Measurements from ENCODE around the gene TMEM263. TPM values are rescaled to one million over a fixed set of nuclear protein-coding genes. Genes with fewer than 3 reads are reported as not detected.

Gene TMEM263
- total RNA-seq, result 100 to 1,000 TPM in 2 of 5 donors, 10 to 100 TPM in 3; 26.8 to 108 (median 36.7) TPM
- polyA plus RNA-seq, result 10 to 100 TPM; 12.9 to 32.1 (median 21.1) TPM
- long read RNA-seq, donor 1, partial matches to known transcripts, result 0 of 7 reads
- long read RNA-seq, donor 1, other reads (novel, unspliced or antisense), result 0 of 7 reads
- long read RNA-seq, donor 2, partial matches to known transcripts, result 0 of 6 reads
- long read RNA-seq, donor 2, other reads (novel, unspliced or antisense), result 0 of 6 reads
- long read RNA-seq, donor 3, transcript TMEM263-201 (4 exons, 3,362 nt), result major isoform, 6 of 13 reads
- long read RNA-seq, donor 3, partial matches to known transcripts, result 0 of 13 reads
- long read RNA-seq, donor 3, other reads (novel, unspliced or antisense), result 0 of 13 reads
- long read RNA-seq, donor 4, result 0 reads
- long read RNA-seq, donor 5, transcript TMEM263-201 (4 exons, 3,362 nt), result major isoform, 10 of 52 reads
- long read RNA-seq, donor 5, transcript TMEM263-204 (3 exons, 3,349 nt), result minor isoform, 6 of 52 reads
- long read RNA-seq, donor 5, partial matches to known transcripts, result 34 of 52 reads
- long read RNA-seq, donor 5, other reads (novel, unspliced or antisense), result 0 of 52 reads
- long read RNA-seq, donor 6, transcript TMEM263-204 (3 exons, 3,349 nt), result major isoform, 6 of 13 reads
- long read RNA-seq, donor 6, transcript TMEM263-201 (4 exons, 3,362 nt), result major isoform, 6 of 13 reads
- long read RNA-seq, donor 6, partial matches to known transcripts, result 0 of 13 reads
- long read RNA-seq, donor 6, other reads (novel, unspliced or antisense), result 0 of 13 reads
- long read RNA-seq, donor 7, transcript TMEM263-204 (3 exons, 3,349 nt), result minor isoform, 8 of 21 reads
- long read RNA-seq, donor 7, transcript TMEM263-201 (4 exons, 3,362 nt), result major isoform, 11 of 21 reads
- long read RNA-seq, donor 7, partial matches to known transcripts, result 0 of 21 reads
- long read RNA-seq, donor 7, other reads (novel, unspliced or antisense), result 0 of 21 reads
- long read RNA-seq, donor 8, transcript TMEM263-201 (4 exons, 3,362 nt), result major isoform, 7 of 100 reads
- long read RNA-seq, donor 8, transcript TMEM263-204 (3 exons, 3,349 nt), result minor isoform, 6 of 100 reads
- long read RNA-seq, donor 8, partial matches to known transcripts, result 85 of 100 reads
- long read RNA-seq, donor 8, other reads (novel, unspliced or antisense), result 0 of 100 reads
- long read RNA-seq, donor 9, transcript TMEM263-204 (3 exons, 3,349 nt), result major isoform, 11 of 102 reads
- long read RNA-seq, donor 9, transcript TMEM263-201 (4 exons, 3,362 nt), result minor isoform, 5 of 102 reads
- long read RNA-seq, donor 9, partial matches to known transcripts, result 83 of 102 reads
- long read RNA-seq, donor 9, other reads (novel, unspliced or antisense), result 0 of 102 reads
- long read RNA-seq, donor 10, partial matches to known transcripts, result 0 of 1 reads
- long read RNA-seq, donor 10, other reads (novel, unspliced or antisense), result 0 of 1 reads

DNA sequence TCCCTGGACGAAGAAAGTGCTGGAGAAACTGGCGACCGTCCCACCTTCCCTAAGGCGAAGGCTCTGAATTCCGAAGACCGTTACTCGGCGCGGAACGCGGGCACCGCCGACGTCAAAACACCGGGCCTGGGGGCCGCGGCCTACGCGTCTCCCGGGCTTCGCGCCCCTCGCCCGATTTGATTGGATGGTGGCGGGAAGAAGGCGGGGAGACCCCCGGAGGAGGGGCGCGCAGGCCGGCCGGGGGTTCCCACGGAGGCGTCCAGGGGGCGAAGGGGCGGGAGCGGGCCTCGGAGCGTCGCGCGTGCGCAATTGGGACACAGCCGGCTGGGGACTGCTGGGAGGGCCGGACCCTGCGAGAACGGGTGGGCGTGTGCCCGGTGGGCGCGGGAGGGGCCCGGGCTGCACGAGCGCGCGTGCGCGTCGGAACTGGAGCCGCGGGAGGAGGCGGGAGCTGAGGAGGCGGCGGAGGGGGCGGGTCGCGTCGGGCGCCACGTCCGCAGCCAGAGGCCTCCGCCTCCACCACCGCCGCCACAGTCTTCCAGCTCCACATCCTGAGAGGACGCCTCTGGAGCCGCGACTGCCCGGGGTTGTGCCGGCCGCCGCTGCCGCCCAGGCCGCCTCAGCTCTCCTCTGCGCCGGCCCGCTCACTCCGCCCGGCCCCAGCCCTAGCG lies at the start of gene TMEM263:
TSS of gene TMEM263 (plus strand) at position 531 of the 671 bp plus-strand sequence. CDS start 11,210 bp downstream, outside the sequence.
- no peak for TF ChIP-seq EP300 (IDR thresholded peaks at IDR 0.05)
- peak in 1 of 4 donors; percentile 32 for TF ChIP-seq POLR2A (IDR thresholded peaks at IDR 0.05)
- TF ChIP-seq, protein P1, sequence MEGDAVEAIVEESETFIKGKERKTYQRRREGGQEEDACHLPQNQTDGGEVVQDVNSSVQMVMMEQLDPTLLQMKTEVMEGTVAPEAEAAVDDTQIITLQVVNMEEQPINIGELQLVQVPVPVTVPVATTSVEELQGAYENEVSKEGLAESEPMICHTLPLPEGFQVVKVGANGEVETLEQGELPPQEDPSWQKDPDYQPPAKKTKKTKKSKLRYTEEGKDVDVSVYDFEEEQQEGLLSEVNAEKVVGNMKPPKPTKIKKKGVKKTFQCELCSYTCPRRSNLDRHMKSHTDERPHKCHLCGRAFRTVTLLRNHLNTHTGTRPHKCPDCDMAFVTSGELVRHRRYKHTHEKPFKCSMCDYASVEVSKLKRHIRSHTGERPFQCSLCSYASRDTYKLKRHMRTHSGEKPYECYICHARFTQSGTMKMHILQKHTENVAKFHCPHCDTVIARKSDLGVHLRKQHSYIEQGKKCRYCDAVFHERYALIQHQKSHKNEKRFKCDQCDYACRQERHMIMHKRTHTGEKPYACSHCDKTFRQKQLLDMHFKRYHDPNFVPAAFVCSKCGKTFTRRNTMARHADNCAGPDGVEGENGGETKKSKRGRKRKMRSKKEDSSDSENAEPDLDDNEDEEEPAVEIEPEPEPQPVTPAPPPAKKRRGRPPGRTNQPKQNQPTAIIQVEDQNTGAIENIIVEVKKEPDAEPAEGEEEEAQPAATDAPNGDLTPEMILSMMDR (IDR thresholded peaks at IDR 0.05), result peak in 1 of 7 experiments; percentile 8
- TF ChIP-seq POLR2AphosphoS5 (IDR thresholded peaks at IDR 0.05), result peak; percentile 64 to 96 (median 91)
- Histone ChIP-seq H3K27ac (peak within 1 kb of the TSS; percentile 97 to 100 (median 99)), H3K36me3 (peaks cover 0 to 9% (median 0%) of the 10 kb centered on the region in 4 donors), H3K4me1 (peaks cover 19 to 54% (median 36%) of the 10 kb centered on the region in 4 donors), H3K4me3 (peak within 1 kb of the TSS; percentile 85 to 96 (median 89)), H3K27me3 (no peaks in the 10 kb centered on the region), H3K9me3 (no peaks in the 10 kb centered on the region)
- DNase-seq, result peak; percentile 90 to 99
- 0 to 1% (median 1%) methylated on average over 18 to 87 of the region's 88 CpGs for WGBS, 5 donors
- intact Hi-C loops (cut with DNase I; ENCODE audit: low total_unique reads), result no loop called here

DNA sequence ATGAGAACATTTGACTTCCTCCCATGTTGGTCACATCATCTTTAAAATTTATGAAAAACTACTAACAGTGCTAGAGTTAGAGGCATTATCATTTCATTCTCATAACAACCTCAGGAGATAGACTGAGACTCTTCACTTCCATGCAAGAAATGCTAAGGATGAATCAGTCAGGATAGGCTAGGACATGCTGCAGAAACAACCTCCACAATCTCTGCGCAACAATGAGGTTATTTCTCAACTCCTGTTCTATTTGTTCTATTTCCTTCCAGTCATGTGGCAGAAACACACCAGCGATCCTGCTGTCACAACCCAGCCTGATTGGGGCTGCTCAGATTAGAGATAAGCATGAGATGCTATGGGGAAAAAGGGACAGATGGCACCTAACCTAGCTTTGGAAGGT lies 49.0 kb upstream of the TMEM263 start:
- H3K9me3 ChIP-seq, result no peaks in the 10 kb centered on the region
- H3K36me3 ChIP-seq, result no peaks in the 10 kb centered on the region
- intact Hi-C loops (cut with DNase I; ENCODE audit: low total_unique reads), result no loop called here
- H3K4me3 ChIP-seq, result no peak overlapping the region
- peaks cover 0 to 12% (median 8%) of the 10 kb centered on the region in 4 donors for H3K4me1 ChIP-seq
- H3K27ac ChIP-seq, result no peak overlapping the region
- TF ChIP-seq POLR2A (IDR thresholded peaks at IDR 0.05), result no peak
- TF ChIP-seq EP300 (IDR thresholded peaks at IDR 0.05), result no peak
- TF ChIP-seq, protein P1 (IDR thresholded peaks at IDR 0.05), result no peak
- no peak for TF ChIP-seq POLR2AphosphoS5 (IDR thresholded peaks at IDR 0.05)
- DNase-seq, result no peak
- H3K27me3 ChIP-seq, result peaks cover 0 to 74% (median 4%) of the 10 kb centered on the region in 3 donors
- 69 to 83% (median 77%) methylated on average over 2 of the region's 2 CpGs for WGBS, 5 donors

DNA sequence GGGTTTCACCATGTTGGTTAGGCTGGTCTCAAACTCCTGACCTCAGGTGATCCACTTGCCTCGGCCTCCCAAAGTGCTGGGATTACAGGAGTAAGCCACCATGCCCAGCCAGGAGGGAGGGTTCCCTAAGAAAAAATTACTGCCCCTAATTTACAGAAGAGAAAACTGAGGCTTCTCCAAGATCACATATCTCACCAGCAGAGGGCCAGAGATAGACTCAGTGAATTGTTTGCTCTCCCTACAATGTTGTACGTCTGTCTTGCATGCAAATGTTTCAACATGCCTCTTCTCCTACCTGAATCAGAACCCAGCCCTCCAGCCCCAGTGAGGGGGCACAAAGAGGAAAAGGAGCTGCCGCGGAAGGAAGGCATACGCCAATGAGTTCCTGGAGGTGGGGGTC lies 48.3 kb upstream of the TMEM263 start:
- 64 to 75% (median 67%) methylated on average over 5 of the region's 5 CpGs for WGBS, 5 donors
- Histone ChIP-seq H3K27ac (no peak overlapping the region), H3K4me3 (no peak overlapping the region), H3K27me3 (peaks cover 0 to 75% (median 0%) of the 10 kb centered on the region in 3 donors), H3K4me1 (peaks cover 0 to 12% (median 8%) of the 10 kb centered on the region in 4 donors), H3K36me3 (no peaks in the 10 kb centered on the region), H3K9me3 (no peaks in the 10 kb centered on the region)
- no peak for DNase-seq
- TF ChIP-seq, protein P1 (IDR thresholded peaks at IDR 0.05), result no peak
- TF ChIP-seq EP300 (IDR thresholded peaks at IDR 0.05) (no peak), POLR2AphosphoS5 (IDR thresholded peaks at IDR 0.05) (no peak), POLR2A (IDR thresholded peaks at IDR 0.05) (no peak)
- intact Hi-C loops (cut with DNase I; ENCODE audit: low total_unique reads), result no loop called here
